Activated T-helper 1 cell treated with anti-CD3 and anti-CD28 coated beads, Interleukin-12 subunit alpha, Interleukin-12 subunit beta, Interleukin-2, Interleukin-4 antibody, amounts not matched to agents 30 ng/mL and 10 ng/mL and 1 ng/mL, durations not matched to agents 14 hours and 24 hours and 36 hours (primary cell): ENCODE measurements around the gene HMCES. TPM values are rescaled to one million over a fixed set of nuclear protein-coding genes. Genes with fewer than 3 reads are reported as not detected.

ENCODE experiments used
- DNase-seq: peaks from one replicate; pipeline ENCODE4 v3.0.0; 2021; ENCODE audit warnings: low spot score
- H3K27ac Mint-ChIP-seq: one replicate; pipeline ENCODE4 v1.8.0; 2021; ENCODE audit warnings: mild to moderate bottlenecking, mixed read lengths
- H3K27me3 Mint-ChIP-seq: one replicate; pipeline ENCODE4 v1.8.0; 2022; ENCODE audit warnings: mild to moderate bottlenecking, moderate library complexity, mixed read lengths; ENCODE audit not compliant: insufficient read depth
- H3K36me3 Mint-ChIP-seq: one replicate; pipeline ENCODE4 v1.8.0; 2021; ENCODE audit warnings: low read depth, mixed read lengths
- H3K4me1 Mint-ChIP-seq: one replicate; pipeline ENCODE4 v1.8.0; 2021; ENCODE audit warnings: low read depth, mixed read lengths
- H3K4me3 Mint-ChIP-seq: one replicate; pipeline ENCODE4 v1.8.0; 2021; ENCODE audit warnings: mild to moderate bottlenecking, moderate library complexity, mixed read lengths
- H3K9me3 Mint-ChIP-seq: one replicate; pipeline ENCODE4 v1.8.0; 2021; ENCODE audit warnings: mixed read lengths
- intact Hi-C: fragments of 100-400 bp; cut with micrococcal nuclease; formaldehyde crosslinking; loops from one replicate; pipeline ENCODE4 v1.15.1; 2024
- total RNA-seq: library from RNA; stranded (reverse); gene quantifications from 2 replicates; pipeline ENCODE4 v1.2.3, GENCODE V29; 2022

Gene HMCES
- total RNA-seq, 1 donor from 2014 or later, result 59.4 TPM

DNA sequence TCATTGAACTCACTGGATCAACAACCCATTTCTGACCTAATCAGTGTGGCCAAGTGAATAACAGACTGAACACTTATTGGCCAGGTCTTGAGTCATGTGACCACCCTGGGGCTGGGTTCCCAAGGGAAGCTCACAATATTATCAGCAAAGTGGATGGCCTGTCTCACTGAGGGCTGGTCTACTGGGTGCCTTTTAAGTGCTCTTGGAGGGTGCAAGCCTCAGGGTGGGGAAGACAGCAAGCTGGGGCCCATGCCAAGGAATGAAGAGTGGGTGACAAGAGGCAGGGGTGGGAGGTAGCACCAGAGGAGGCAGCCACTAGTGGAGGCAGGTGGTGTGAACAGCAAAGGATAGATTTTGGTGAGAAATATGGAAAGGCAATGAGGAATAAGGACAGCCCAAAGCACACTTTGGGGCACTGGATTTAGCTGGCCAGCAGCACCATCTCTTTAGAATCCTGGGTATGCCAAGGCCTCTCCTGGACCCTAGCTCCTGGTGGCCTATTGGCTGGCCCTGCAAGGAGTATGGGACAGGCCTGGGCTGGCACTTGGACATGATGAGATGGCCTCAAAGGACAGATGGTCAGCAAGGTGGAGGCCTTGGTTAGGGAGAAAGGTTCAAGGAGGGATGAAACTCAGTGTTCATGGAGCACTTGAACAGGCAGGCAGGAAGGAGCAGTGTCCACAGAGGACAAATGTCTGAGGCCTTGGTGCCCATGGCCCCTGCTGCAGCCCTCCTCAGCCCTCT is 34.2 kb downstream of the HMCES start:
- Mint-ChIP-seq H3K4me1 (peaks cover 44% of the 10 kb centered on the region), H3K27ac (peak overlapping the region; percentile 2), H3K36me3 (peaks cover 5% of the 10 kb centered on the region), H3K27me3 (no peaks in the 10 kb centered on the region), H3K9me3 (no peaks in the 10 kb centered on the region), H3K4me3 (peak overlapping the region; percentile 35)
- intact Hi-C loops, result loop anchor here (10.0 kb wide), 1 partner anchor 508 kb away; no protein-coding TSS in a partner anchor
- DNase-seq, result no peak

GRCh38 chr3:129313415-129313664 is 34.7 kb downstream of the HMCES start:
- no peak for DNase-seq
- peak overlapping the region; percentile 83 for H3K4me3 Mint-ChIP-seq
- peak overlapping the region; percentile 88 for H3K27ac Mint-ChIP-seq
- intact Hi-C loops, result loop anchor here (10.0 kb wide), 1 partner anchor 509 kb away; no protein-coding TSS in a partner anchor
- H3K4me1 Mint-ChIP-seq, result peaks cover 44% of the 10 kb centered on the region
- H3K27me3 Mint-ChIP-seq, result no peaks in the 10 kb centered on the region
- no peaks in the 10 kb centered on the region for H3K9me3 Mint-ChIP-seq
- H3K36me3 Mint-ChIP-seq, result peaks cover 5% of the 10 kb centered on the region

DNA sequence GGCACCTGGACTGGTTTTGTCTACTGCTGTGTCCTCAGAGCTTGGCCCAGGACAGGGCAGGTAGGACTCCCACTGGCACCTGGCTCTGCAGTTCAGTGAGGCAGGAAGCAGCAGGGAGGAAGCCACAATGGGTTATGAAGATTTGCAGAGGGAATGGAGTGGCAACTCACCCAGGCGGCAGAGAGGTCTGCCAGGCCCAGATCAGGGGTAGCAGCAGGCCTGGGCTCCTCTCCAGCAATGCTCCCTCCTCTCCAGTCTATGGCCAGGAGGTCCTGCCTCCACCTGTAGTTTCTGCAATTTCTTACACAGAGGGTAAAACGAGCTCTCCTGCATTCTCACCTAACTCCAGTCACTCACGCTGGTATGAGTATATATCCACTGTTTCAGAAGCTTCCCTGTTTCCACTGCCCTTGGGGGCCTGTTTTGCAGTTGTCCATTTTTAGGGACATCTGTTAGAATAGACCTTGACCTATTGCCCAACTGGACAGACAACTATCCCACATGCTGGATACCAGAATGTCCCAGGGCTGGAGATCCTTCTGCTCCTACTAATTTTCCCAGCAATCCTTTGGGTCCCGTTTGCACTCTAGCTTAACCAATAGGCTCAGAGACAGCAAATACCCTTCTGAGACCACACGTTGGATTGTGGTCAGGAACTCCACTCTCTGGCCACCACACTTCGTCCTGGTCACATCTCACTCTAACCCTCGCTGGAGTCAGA is 35.2 kb downstream of the HMCES start:
- peak overlapping the region; percentile 88 for H3K27ac Mint-ChIP-seq
- no peak for DNase-seq
- peaks cover 39% of the 10 kb centered on the region for H3K4me1 Mint-ChIP-seq
- no peaks in the 10 kb centered on the region for H3K27me3 Mint-ChIP-seq
- no peaks in the 10 kb centered on the region for H3K9me3 Mint-ChIP-seq
- H3K36me3 Mint-ChIP-seq, result peaks cover 5% of the 10 kb centered on the region
- intact Hi-C loops, result loop anchor here (1.0 to 10.0 kb wide), 5 partner anchors 32 to 665 kb away; partner anchors contain the start of genes CNBP and RAB43
- H3K4me3 Mint-ChIP-seq, result peak overlapping the region; percentile 83

- peak; percentile 67 for DNase-seq
- H3K27ac Mint-ChIP-seq, result peak overlapping the region; percentile 88
- H3K4me1 Mint-ChIP-seq, result peaks cover 38% of the 10 kb centered on the region
- no peaks in the 10 kb centered on the region for H3K27me3 Mint-ChIP-seq
- H3K36me3 Mint-ChIP-seq, result peaks cover 5% of the 10 kb centered on the region
- peak overlapping the region; percentile 83 for H3K4me3 Mint-ChIP-seq
- intact Hi-C loops, result loop anchor here (1.0 to 10.0 kb wide), 6 partner anchors 32 to 665 kb away; partner anchors contain the start of genes CNBP, RAB43 and TMCC1
- H3K9me3 Mint-ChIP-seq, result no peaks in the 10 kb centered on the region
Observed at GRCh38 chr3:129314386-129315222, 35.9 kb downstream of the HMCES start.

GRCh38 chr3:129315223-129315997 is 36.7 kb downstream of the HMCES start:
- intact Hi-C loops, result loop anchor here (2.0 to 10.0 kb wide), 4 partner anchors 133 to 577 kb away; partner anchors contain the start of genes CNBP, RAB43 and TMCC1
- Mint-ChIP-seq H3K9me3 (no peaks in the 10 kb centered on the region), H3K4me1 (peaks cover 38% of the 10 kb centered on the region), H3K4me3 (peak overlapping the region; percentile 95), H3K27ac (peak overlapping the region; percentile 96), H3K36me3 (peaks cover 5% of the 10 kb centered on the region), H3K27me3 (no peaks in the 10 kb centered on the region)
- DNase-seq, result peak; percentile 31

- DNase-seq, result no peak
- H3K27ac Mint-ChIP-seq, result peak overlapping the region; percentile 80
- no peaks in the 10 kb centered on the region for H3K27me3 Mint-ChIP-seq
- H3K4me1 Mint-ChIP-seq, result peaks cover 33% of the 10 kb centered on the region
- H3K36me3 Mint-ChIP-seq, result peaks cover 2% of the 10 kb centered on the region
- intact Hi-C loops, result loop anchor here (1.0 to 10.0 kb wide), 13 partner anchors 8 to 576 kb away; partner anchors contain the start of genes ACAD9, CNBP, COPG1 and EFCAB12
- peak overlapping the region; percentile 81 for H3K4me3 Mint-ChIP-seq
- no peaks in the 10 kb centered on the region for H3K9me3 Mint-ChIP-seq
Observed at GRCh38 chr3:129315998-129316247, 37.3 kb downstream of the HMCES start.

GRCh38 chr3:129316248-129317013 is 37.8 kb downstream of the HMCES start:
- peaks cover 2% of the 10 kb centered on the region for H3K36me3 Mint-ChIP-seq
- peak overlapping the region; percentile 80 for H3K27ac Mint-ChIP-seq
- H3K4me1 Mint-ChIP-seq, result peaks cover 32% of the 10 kb centered on the region
- intact Hi-C loops, result loop anchor here (1.0 to 10.0 kb wide), 11 partner anchors 8 to 576 kb away; partner anchors contain the start of genes ACAD9, COPG1, EFCAB12 and HMCES
- no peaks in the 10 kb centered on the region for H3K27me3 Mint-ChIP-seq
- H3K4me3 Mint-ChIP-seq, result peak overlapping the region; percentile 81
- DNase-seq, result peak; percentile 88
- H3K9me3 Mint-ChIP-seq, result no peaks in the 10 kb centered on the region

DNA sequence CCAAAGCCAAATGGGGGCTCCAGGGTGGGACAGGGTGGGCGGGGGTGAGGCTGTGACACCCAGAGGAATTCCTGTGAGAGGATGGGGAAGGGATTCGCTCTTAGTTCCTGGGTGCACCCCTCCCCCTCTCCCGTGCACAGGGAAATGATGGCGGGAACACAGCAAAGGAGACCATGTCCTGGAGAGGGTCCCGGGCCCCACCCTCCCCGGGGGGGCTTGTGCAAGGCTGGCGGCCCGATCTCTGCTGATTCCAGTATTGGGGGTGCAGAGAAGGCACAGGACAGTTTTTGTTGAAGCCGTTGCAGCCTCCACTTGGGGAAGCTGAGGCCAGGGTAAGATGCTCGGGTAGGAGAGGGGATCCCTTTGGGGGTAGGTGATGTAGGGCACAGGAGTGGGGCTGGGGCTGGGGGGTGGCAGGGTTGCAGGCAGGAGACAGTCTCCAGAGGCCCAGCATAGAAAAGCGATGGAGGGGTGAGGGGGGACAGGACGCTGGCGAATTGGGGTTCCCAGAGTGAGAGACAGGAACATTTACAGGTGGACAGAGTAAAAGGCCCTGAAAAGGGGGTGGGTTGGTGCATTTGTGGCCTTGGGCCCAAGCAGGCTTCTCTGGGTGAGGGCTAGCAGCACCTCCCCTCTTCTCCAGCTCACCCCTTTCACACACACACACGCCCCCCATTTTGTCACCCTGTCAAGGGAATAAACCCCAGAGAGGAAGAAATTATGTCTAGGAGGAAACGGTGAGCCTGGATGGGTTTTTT is 38.5 kb downstream of the HMCES start:
- Mint-ChIP-seq H3K4me3 (peak overlapping the region; percentile 75), H3K27me3 (no peaks in the 10 kb centered on the region), H3K9me3 (no peaks in the 10 kb centered on the region), H3K4me1 (peaks cover 25% of the 10 kb centered on the region), H3K36me3 (peaks cover 2% of the 10 kb centered on the region), H3K27ac (no peak overlapping the region)
- intact Hi-C loops, result loop anchor here (2.0 to 10.0 kb wide), 5 partner anchors 112 to 575 kb away; partner anchors contain the start of genes ACAD9, EFCAB12, IFT122 and TMCC1
- DNase-seq, result no peak

DNA sequence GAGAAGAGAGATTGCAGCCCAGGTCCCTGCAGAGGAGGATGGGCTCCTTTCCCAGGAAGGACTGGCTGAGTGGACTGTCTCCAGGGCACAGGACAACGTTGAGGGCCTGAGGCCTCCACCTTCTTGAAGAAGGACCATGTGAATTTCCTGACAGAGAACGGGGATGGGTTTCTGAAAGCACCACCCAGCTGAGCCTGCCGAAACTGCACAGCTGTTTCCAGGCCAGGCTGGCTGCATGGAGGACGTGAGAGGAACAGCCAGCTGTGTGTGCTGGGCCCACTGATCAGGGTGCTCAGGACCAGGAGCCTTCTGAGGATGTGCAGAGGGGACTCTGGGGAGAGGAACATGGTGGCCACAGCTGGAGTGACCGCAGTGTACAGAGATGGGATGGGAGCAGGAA is 39.2 kb downstream of the HMCES start:
- Mint-ChIP-seq H3K36me3 (peaks cover 2% of the 10 kb centered on the region), H3K9me3 (no peaks in the 10 kb centered on the region), H3K27me3 (no peaks in the 10 kb centered on the region), H3K27ac (no peak overlapping the region), H3K4me1 (peaks cover 18% of the 10 kb centered on the region), H3K4me3 (no peak overlapping the region)
- intact Hi-C loops, result loop anchor here (2.0 to 10.0 kb wide), 5 partner anchors 111 to 574 kb away; partner anchors contain the start of genes ACAD9, EFCAB12, IFT122 and TMCC1
- no peak for DNase-seq

GRCh38 chr3:129318921-129319320 is 40.3 kb downstream of the HMCES start:
- Mint-ChIP-seq H3K9me3 (no peaks in the 10 kb centered on the region), H3K27ac (no peak overlapping the region), H3K4me1 (peaks cover 8% of the 10 kb centered on the region), H3K27me3 (no peaks in the 10 kb centered on the region), H3K4me3 (no peak overlapping the region), H3K36me3 (peaks cover under 1% of the 10 kb centered on the region)
- DNase-seq, result no peak
- intact Hi-C loops, result loop anchor here (5.0 to 10.0 kb wide), 2 partner anchors 514 to 573 kb away; partner anchors contain the start of gene TMCC1

GRCh38 chr3:129320261-129320660 is 41.6 kb downstream of the HMCES start:
- Mint-ChIP-seq H3K36me3 (no peaks in the 10 kb centered on the region), H3K9me3 (no peaks in the 10 kb centered on the region), H3K4me3 (no peak overlapping the region), H3K4me1 (no peaks in the 10 kb centered on the region), H3K27ac (no peak overlapping the region), H3K27me3 (no peaks in the 10 kb centered on the region)
- intact Hi-C loops, result no loop called here
- no peak for DNase-seq
